ENCODE data around the gene COPG1. TPM values are rescaled to one million over a fixed set of nuclear protein-coding genes. Genes with fewer than 3 reads are reported as not detected.
A peak's percentile ranks its signal among the peaks of the same experiment; 100 is the strongest.

Gene COPG1
- total and polyA plus RNA-seq, 2 of the 13 experiments (the other 11 are each of a cell fraction or from before 2014, with no cell fraction given), result 98.6 to 166 TPM

DNA sequence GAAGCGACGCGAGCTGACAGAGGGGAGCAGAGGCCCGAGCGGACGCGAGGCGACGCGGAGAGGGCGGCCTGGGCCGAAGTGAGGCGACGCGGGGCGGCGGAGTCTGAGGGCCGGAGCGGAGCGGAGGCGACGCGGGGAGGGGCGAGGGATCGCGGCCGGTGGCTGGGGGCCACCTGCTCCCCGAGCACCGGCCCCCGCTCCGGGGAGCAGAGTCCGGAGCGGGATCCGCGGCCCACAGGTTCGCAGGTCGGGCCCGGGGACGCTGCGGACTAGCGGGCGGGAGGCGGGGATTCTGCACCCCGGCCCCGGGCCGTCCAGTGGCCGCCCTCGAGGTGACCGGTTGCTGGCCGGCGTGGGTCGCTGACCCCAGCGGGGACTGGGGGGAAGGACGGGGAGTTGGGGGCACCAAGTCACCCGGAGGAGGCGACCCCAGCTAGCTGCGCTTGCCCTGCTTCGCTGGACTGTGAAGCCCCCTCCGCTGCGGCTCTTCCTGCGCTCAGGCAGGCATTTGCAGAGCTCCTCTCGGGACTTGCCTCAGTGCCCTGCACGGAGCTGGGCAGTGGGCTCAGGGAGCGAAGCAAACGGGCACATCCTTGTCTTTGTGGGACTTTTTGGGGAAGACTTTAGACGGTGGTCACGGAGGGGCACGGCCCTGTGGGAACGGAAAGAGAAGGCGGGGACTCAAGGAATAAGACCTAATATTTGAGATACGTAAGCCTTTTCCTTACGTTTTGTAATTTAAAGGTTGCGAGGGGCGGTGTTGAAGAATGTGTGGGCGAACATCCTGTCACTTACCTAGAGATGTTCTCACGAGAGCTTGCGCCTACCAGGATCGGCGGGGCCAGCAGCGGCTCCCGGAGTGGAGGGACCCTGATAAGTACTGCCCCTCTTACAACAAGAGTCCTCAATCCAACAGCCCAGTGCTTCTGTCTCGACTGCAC lies 29.8 kb downstream of the COPG1 start (continued):
- TF ChIP-seq ZNF781 (CRISPR knock-in tag; IDR thresholded peaks at IDR 0.05; ENCODE audit: borderline replicate concordance, not compliant biosample characterization) (no peak), RNF2 (conservative IDR thresholded peaks at IDR 0.05; ENCODE audit: low read depth) (no peak), MBNL3 (CRISPR knock-in tag; conservative IDR thresholded peaks at IDR 0.05) (no peak), SATB2 (CRISPR knock-in tag; IDR thresholded peaks at IDR 0.05) (no peak), ZFP37 (CRISPR knock-in tag; IDR thresholded peaks at IDR 0.05; ENCODE audit: borderline replicate concordance) (no peak), SMC3 (IDR thresholded peaks at IDR 0.05; ENCODE audit: low read length) (no peak), RELA (CRISPR knock-in tag; IDR thresholded peaks at IDR 0.05) (no peak), THYN1 (CRISPR knock-in tag; IDR thresholded peaks at IDR 0.05; ENCODE audit: borderline replicate concordance, low read depth) (no peak), ZNF3 (CRISPR knock-in tag; IDR thresholded peaks at IDR 0.05) (no peak), PHF5A (CRISPR knock-in tag; IDR thresholded peaks at IDR 0.05; ENCODE audit: low read depth, unreplicated experiment) (no peak), NR2F6 (IDR thresholded peaks at IDR 0.05) (no peak), NR2F6 (CRISPR knock-in tag; IDR thresholded peaks at IDR 0.05) (no peak), DNMT1 (CRISPR knock-in tag; IDR thresholded peaks at IDR 0.05) (no peak), ZNF317 (CRISPR knock-in tag; IDR thresholded peaks at IDR 0.05) (no peak), ZNF326 (CRISPR knock-in tag; IDR thresholded peaks at IDR 0.05; ENCODE audit: borderline replicate concordance) (no peak), ZFP36 (IDR thresholded peaks at IDR 0.05; ENCODE audit: borderline replicate concordance, low read depth, low read length, partially characterized antibody) (no peak), ZFP41 (CRISPR knock-in tag; IDR thresholded peaks at IDR 0.05; ENCODE audit: borderline replicate concordance) (no peak), ZNF556 (CRISPR knock-in tag; IDR thresholded peaks at IDR 0.05; ENCODE audit: borderline replicate concordance) (0 out of 2 replicates have a peak, but pooled peaks have one; percentile 10), PRDM15 (CRISPR knock-in tag; IDR thresholded peaks at IDR 0.05) (no peak)
- TF ChIP-seq, protein P1, sequence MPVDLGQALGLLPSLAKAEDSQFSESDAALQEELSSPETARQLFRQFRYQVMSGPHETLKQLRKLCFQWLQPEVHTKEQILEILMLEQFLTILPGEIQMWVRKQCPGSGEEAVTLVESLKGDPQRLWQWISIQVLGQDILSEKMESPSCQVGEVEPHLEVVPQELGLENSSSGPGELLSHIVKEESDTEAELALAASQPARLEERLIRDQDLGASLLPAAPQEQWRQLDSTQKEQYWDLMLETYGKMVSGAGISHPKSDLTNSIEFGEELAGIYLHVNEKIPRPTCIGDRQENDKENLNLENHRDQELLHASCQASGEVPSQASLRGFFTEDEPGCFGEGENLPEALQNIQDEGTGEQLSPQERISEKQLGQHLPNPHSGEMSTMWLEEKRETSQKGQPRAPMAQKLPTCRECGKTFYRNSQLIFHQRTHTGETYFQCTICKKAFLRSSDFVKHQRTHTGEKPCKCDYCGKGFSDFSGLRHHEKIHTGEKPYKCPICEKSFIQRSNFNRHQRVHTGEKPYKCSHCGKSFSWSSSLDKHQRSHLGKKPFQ (CRISPR knock-in tag; IDR thresholded peaks at IDR 0.05; ENCODE audit: insufficient replicate concordance), result peak; percentile 65
- TF ChIP-seq, protein P2, sequence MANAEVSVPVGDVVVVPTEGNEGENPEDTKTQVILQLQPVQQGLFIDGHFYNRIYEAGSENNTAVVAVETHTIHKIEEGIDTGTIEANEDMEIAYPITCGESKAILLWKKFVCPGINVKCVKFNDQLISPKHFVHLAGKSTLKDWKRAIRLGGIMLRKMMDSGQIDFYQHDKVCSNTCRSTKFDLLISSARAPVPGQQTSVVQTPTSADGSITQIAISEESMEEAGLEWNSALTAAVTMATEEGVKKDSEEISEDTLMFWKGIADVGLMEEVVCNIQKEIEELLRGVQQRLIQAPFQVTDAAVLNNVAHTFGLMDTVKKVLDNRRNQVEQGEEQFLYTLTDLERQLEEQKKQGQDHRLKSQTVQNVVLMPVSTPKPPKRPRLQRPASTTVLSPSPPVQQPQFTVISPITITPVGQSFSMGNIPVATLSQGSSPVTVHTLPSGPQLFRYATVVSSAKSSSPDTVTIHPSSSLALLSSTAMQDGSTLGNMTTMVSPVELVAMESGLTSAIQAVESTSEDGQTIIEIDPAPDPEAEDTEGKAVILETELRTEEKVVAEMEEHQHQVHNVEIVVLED (CRISPR knock-in tag; IDR thresholded peaks at IDR 0.05; ENCODE audit: borderline replicate concordance), result no peak
